Thoracic aorta (tissue), 2 donors: ENCODE data around the gene PADI6. TPM values are rescaled to one million over a fixed set of nuclear protein-coding genes. Genes with fewer than 3 reads are reported as not detected.

Experiments used
- ATAC-seq: fragments of 150-250 bp; one replicate; pipeline ENCODE4 v1.8.0; 2017; ENCODE audit warnings: low read depth; ENCODE audit not compliant: insufficient number of reproducible peaks, low FRiP score
- DNase-seq: peaks from one replicate; pipeline ENCODE4 v3.0.0-alpha.2; 2020; ENCODE audit warnings: low spot score
- H3K27ac ChIP-seq, 2 donors: fragments of 200-600 bp; sonication (generic); 1 replicate in 1 of 2; 2 replicates in 1 of 2; pipeline ENCODE4 v1.5.1; 2016; ENCODE audit warnings: mild to moderate bottlenecking in 2 of 2, moderate library complexity in 2 of 2
- H3K27me3 ChIP-seq: fragments of 200-600 bp; sonication (generic); replicated peaks from 2 replicates; pipeline ENCODE4 v1.6.0; 2016; ENCODE audit warnings: mild to moderate bottlenecking; ENCODE audit not compliant: insufficient read depth
- H3K36me3 ChIP-seq: fragments of 200-600 bp; sonication (generic); one replicate; pipeline ENCODE4 v1.5.1; 2016
- H3K4me1 ChIP-seq, 2 donors: fragments of 200-600 bp; sonication (generic); 1 replicate in 1 of 2; 2 replicates in 1 of 2; pipeline versions ENCODE4 v1.5.1 to v1.6.0; 2016; ENCODE audit warnings: low read depth in 2 of 2, mild to moderate bottlenecking in 1 of 2; ENCODE audit not compliant: control insufficient read depth in 1 of 2
- H3K4me3 ChIP-seq: fragments of 200-600 bp; sonication (generic); 2 replicates; pipeline ENCODE4 v1.5.1; 2016; ENCODE audit warnings: mild to moderate bottlenecking
- H3K9me3 ChIP-seq: fragments of 200-600 bp; sonication (generic); 2 replicates; pipeline ENCODE4 v1.5.1; 2016
- total RNA-seq, 2 donors: library from RNA; depleted of rRNA; stranded (reverse); fragments of >200 nt; gene quantifications; one replicate each; pipeline versions ENCODE4 v1.1.0 to v1.2.3, GENCODE V29; 2016
- TF ChIP-seq, protein P1 (sequence below): fragments of 200-600 bp; sonication (generic); IDR thresholded peaks from one replicate; pipeline ENCODE4 v1.5.1; 2019; ENCODE audit warnings: antibody characterized with exemption

PADI6 gene
- total RNA-seq, 2 donors from 2014 or later = not detected

DNA sequence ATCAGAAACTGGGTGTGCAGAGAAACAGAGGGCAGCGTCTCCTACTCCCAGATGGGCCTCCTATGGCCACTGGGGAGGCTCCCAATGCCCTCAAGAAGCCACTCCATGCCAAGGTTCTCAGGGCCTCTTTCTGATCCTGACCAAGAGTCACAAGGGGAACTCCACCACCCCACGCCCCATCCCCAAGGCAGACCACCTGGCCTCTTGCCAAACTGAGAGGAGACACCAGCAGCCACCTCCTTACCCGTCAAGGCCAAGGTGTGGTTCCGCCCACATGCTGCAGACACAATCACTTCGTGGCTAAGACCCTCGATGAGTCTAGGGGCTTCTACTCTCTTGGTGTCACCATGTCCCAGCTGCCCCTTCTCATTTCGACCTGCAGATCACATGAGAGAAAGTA is 50.5 kb downstream of the PADI6 start:
- Histone ChIP-seq H3K4me1 (no peaks in the 10 kb centered on the region), H3K4me3 (no peak overlapping the region), H3K36me3 (peaks cover 34% of the 10 kb centered on the region), H3K9me3 (no peaks in the 10 kb centered on the region), H3K27ac (no peak overlapping the region), H3K27me3 (no peaks in the 10 kb centered on the region)
- DNase-seq (no peak), ATAC-seq (no peak)
- TF ChIP-seq, protein P1, sequence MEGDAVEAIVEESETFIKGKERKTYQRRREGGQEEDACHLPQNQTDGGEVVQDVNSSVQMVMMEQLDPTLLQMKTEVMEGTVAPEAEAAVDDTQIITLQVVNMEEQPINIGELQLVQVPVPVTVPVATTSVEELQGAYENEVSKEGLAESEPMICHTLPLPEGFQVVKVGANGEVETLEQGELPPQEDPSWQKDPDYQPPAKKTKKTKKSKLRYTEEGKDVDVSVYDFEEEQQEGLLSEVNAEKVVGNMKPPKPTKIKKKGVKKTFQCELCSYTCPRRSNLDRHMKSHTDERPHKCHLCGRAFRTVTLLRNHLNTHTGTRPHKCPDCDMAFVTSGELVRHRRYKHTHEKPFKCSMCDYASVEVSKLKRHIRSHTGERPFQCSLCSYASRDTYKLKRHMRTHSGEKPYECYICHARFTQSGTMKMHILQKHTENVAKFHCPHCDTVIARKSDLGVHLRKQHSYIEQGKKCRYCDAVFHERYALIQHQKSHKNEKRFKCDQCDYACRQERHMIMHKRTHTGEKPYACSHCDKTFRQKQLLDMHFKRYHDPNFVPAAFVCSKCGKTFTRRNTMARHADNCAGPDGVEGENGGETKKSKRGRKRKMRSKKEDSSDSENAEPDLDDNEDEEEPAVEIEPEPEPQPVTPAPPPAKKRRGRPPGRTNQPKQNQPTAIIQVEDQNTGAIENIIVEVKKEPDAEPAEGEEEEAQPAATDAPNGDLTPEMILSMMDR = no peak

DNA sequence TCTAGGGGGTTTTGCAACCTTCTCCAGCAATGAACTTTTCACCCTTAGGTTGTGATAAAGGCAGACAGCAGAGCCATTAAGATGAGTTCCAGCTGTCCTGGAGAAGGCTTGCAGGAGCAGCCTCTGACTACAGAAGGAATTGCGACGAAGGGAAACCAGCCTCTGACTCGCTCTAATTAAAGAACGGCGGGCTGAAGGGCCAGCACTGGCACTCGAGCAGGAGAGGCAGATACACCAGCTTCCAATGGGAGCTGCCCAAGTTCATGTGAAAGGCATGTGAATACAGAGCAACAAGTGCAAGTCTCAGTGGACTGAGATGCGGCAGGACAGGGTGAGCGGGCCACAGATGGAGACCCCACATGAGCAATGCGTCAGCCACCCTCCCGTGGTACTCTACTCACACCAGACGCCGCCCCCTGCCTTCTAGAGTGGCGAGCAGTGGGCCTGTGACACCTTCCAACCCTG is 51.8 kb downstream of the PADI6 start:
- H3K27me3 ChIP-seq = no peaks in the 10 kb centered on the region
- no peak overlapping the region for H3K4me3 ChIP-seq
- H3K4me1 ChIP-seq = no peaks in the 10 kb centered on the region
- no peaks in the 10 kb centered on the region for H3K9me3 ChIP-seq
- ATAC-seq = no peak
- no peak for DNase-seq
- H3K36me3 ChIP-seq = peaks cover 41% of the 10 kb centered on the region
- TF ChIP-seq, protein P1 = no peak
- no peak overlapping the region for H3K27ac ChIP-seq

DNA sequence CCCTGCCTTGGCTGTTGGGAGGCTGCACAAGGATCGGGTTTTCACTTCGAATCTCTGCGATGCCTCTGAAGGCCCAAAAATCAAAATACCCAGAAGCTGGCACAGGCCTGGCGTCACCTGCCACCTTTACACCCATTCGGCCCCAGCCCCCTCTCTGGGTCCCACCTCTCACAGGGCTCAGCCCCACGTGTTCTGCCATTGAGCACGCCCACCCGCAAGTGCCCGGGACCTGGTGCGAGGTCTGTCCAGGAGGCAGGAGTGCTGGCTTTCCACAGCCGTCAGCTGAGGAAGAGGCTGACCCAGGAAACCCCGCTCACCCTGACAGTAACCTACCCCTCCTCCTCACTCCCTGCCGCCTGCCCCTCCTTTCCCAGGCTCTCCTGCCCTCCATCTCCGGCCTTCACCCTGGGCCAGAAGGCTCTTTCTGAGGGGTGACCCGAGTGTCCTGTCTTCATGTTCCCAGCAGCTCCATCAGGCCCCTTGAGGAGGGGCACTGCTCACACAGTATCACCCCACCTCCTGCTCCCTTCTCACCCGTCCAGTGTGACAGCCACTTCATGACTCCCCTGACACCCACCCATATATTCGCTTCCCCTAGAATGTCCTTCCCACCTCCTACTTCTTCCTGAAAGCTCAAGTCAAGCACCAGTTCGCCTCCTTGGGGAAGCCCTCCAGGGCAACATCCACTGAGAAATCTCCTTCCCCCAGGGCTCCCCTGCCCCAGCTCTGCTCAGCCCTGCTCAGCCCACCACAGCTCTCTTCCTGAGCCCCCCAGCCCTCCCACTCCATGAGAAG is 54.0 kb downstream of the PADI6 start:
- Histone ChIP-seq H3K36me3 (peaks cover 41% of the 10 kb centered on the region), H3K4me1 (no peaks in the 10 kb centered on the region), H3K27me3 (no peaks in the 10 kb centered on the region), H3K4me3 (no peak overlapping the region), H3K27ac (no peak overlapping the region), H3K9me3 (no peaks in the 10 kb centered on the region)
- TF ChIP-seq, protein P1 = no peak
- ATAC-seq (no peak), DNase-seq (no peak)

DNA sequence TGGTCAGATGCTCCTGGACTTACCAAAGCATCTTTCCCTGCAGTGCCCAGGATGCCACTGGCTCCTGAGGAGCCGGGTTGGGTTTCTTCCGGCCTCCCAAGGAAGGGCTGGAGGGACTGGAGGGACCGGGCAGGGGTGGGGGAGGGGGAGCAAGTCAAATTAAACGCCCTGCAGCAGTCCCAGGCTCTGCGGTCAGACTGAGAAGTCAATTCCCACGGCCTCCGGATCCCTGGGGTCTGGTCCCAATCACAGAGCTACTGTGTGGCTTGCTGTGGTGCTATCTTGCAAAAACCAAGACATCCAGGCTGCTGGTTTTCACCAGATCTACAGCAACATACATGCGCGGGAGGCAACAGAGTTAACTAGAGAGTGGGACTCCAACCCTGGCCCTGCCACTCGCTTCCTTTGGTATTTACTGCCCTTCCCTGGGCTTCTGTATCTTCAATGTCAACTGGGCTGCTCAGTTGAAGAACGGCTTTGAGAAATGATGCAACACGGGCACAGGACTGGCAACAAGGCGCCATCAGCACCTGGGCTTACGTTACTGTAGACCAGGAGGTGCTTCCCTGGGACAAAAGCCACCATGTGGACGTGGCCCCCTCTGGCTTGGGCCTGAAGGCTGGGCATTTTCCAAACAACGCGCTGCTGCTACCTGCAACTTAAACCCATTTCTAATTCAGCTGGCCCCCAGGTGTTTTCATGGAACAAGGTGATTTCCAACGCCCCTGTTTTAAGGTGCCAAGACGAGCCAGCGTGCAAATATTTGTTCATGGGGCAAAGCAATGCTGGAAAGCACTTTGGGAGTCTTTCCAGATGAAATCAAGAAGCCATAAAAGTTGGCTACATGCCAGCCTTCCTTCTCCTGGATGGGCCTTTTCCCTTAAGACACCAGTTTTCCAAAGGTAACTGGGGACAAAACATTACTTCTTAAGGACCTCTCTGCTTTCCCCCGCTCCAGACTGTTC is 56.0 kb downstream of the PADI6 start:
- no peaks in the 10 kb centered on the region for H3K27me3 ChIP-seq
- no peak for DNase-seq
- TF ChIP-seq, protein P1 = no peak
- no peak overlapping the region for H3K4me3 ChIP-seq
- no peaks in the 10 kb centered on the region for H3K9me3 ChIP-seq
- H3K27ac ChIP-seq = no peak overlapping the region
- ATAC-seq = no peak
- H3K4me1 ChIP-seq = no peaks in the 10 kb centered on the region
- peaks cover 32% of the 10 kb centered on the region for H3K36me3 ChIP-seq

DNA sequence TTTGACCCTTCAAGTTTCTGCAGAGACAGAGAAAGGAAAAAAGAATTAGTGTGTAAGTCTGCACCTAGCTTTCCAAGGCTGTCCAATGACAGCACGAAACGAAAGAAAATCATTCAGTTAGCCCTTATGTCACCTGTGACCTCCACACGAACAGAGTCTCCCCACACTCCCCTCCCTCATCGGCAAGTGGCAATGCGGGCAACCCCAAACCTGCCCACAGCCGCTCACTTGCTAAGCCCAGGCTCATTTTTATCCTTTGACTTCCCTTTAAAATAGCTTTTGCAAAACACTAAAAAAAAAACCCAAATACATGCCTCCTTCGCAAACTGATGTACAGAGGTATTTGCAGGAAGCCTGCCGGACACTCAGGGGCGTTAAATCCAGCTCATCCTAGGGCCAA is 57.2 kb downstream of the PADI6 start:
- no peak for DNase-seq
- H3K27me3 ChIP-seq = no peaks in the 10 kb centered on the region
- H3K4me1 ChIP-seq = no peaks in the 10 kb centered on the region
- H3K9me3 ChIP-seq = no peaks in the 10 kb centered on the region
- H3K27ac ChIP-seq = no peak overlapping the region
- ATAC-seq = no peak
- H3K4me3 ChIP-seq = no peak overlapping the region
- TF ChIP-seq, protein P1 = no peak
- H3K36me3 ChIP-seq = peaks cover 27% of the 10 kb centered on the region
